ENCODE measurements around the gene RIN2. TPM values are rescaled to one million over a fixed set of nuclear protein-coding genes. Genes with fewer than 3 reads are reported as not detected.

Gene RIN2
- total RNA-seq, 2 donors from 2014 or later: 20.4 to 34.0 TPM

- no peaks in the 10 kb centered on the region for H3K36me3 ChIP-seq (replicated peaks in 1 of 2; ENCODE audit: insufficient read depth in 1 of 2, low read depth in 2 of 2)
- no peak for TF ChIP-seq POLR2A (IDR thresholded peaks at IDR 0.05)
- TF ChIP-seq CTCF (IDR thresholded peaks at IDR 0.05): no peak
- no peak overlapping the region for H3K27ac ChIP-seq
- peaks cover 4% of the 10 kb centered on the region for H3K4me1 ChIP-seq
- H3K4me3 ChIP-seq: no peak overlapping the region
- intact Hi-C loops (cut with DNase I): no loop called here
- peak; percentile 15 for ATAC-seq
- peak in 1 of 4 donors; percentile 16 for DNase-seq
- H3K27me3 ChIP-seq: no peaks in the 10 kb centered on the region
- 61 to 76% methylated on average over 4 of the region's 4 CpGs for WGBS, 2 donors
- H3K9me3 ChIP-seq: no peaks in the 10 kb centered on the region
Observed at GRCh38 chr20:19737025-19737424, 21.0 kb upstream of the RIN2 start.

- Histone ChIP-seq H3K9me3 (no peaks in the 10 kb centered on the region), H3K4me1 (peaks cover 4% of the 10 kb centered on the region), H3K27me3 (no peaks in the 10 kb centered on the region), H3K4me3 (no peak overlapping the region), H3K36me3 (replicated peaks in 1 of 2; ENCODE audit: insufficient read depth in 1 of 2, low read depth in 2 of 2) (no peaks in the 10 kb centered on the region), H3K27ac (no peak overlapping the region)
- no peak for ATAC-seq
- 78 to 87% methylated on average over 5 of the region's 5 CpGs for WGBS, 2 donors
- DNase-seq: no peak
- intact Hi-C loops (cut with DNase I): no loop called here
- TF ChIP-seq CTCF (IDR thresholded peaks at IDR 0.05) (no peak), POLR2A (IDR thresholded peaks at IDR 0.05) (no peak)
Observed at GRCh38 chr20:19738951-19739350, 19.1 kb upstream of the RIN2 start.

GRCh38 chr20:19739351-19739750 lies 18.7 kb upstream of the RIN2 start:
- DNase-seq (no peak), ATAC-seq (no peak)
- H3K9me3 ChIP-seq: no peaks in the 10 kb centered on the region
- 86% methylated on average over 10 of the region's 10 CpGs for WGBS, 2 donors
- intact Hi-C loops (cut with DNase I): no loop called here
- no peak overlapping the region for H3K4me3 ChIP-seq
- H3K27ac ChIP-seq: no peak overlapping the region
- H3K27me3 ChIP-seq: no peaks in the 10 kb centered on the region
- no peak for TF ChIP-seq POLR2A (IDR thresholded peaks at IDR 0.05)
- TF ChIP-seq CTCF (IDR thresholded peaks at IDR 0.05): no peak
- no peaks in the 10 kb centered on the region for H3K36me3 ChIP-seq (replicated peaks in 1 of 2; ENCODE audit: insufficient read depth in 1 of 2, low read depth in 2 of 2)
- H3K4me1 ChIP-seq: peaks cover 4% of the 10 kb centered on the region

GRCh38 chr20:19740512-19740911 lies 17.5 kb upstream of the RIN2 start:
- DNase-seq (no peak), ATAC-seq (no peak)
- intact Hi-C loops (cut with DNase I): no loop called here
- Histone ChIP-seq H3K27me3 (no peaks in the 10 kb centered on the region), H3K4me3 (no peak overlapping the region), H3K36me3 (replicated peaks in 1 of 2; ENCODE audit: insufficient read depth in 1 of 2, low read depth in 2 of 2) (no peaks in the 10 kb centered on the region), H3K9me3 (no peaks in the 10 kb centered on the region), H3K27ac (no peak overlapping the region), H3K4me1 (peaks cover 3% of the 10 kb centered on the region)
- 58 to 73% methylated on average over 3 of the region's 3 CpGs for WGBS, 2 donors
- no peak for TF ChIP-seq CTCF (IDR thresholded peaks at IDR 0.05)
- no peak for TF ChIP-seq POLR2A (IDR thresholded peaks at IDR 0.05)

- no peaks in the 10 kb centered on the region for H3K4me1 ChIP-seq
- H3K9me3 ChIP-seq: no peaks in the 10 kb centered on the region
- no peak for ATAC-seq
- no peaks in the 10 kb centered on the region for H3K36me3 ChIP-seq (replicated peaks in 1 of 2; ENCODE audit: insufficient read depth in 1 of 2, low read depth in 2 of 2)
- no peak for DNase-seq
- no peak overlapping the region for H3K27ac ChIP-seq
- intact Hi-C loops (cut with DNase I): no loop called here
- no peak overlapping the region for H3K4me3 ChIP-seq
- 76 to 81% methylated on average over 2 of the region's 2 CpGs for WGBS, 2 donors
- H3K27me3 ChIP-seq: no peaks in the 10 kb centered on the region
- TF ChIP-seq CTCF (IDR thresholded peaks at IDR 0.05): no peak
Observed at GRCh38 chr20:19741924-19742323, 16.1 kb upstream of the RIN2 start.
